H1 (cell line): ENCODE data around the gene PRDM15. TPM values are rescaled to one million over a fixed set of nuclear protein-coding genes. Genes with fewer than 3 reads are reported as not detected.

Experiments used
- CBX8 ChIP-seq: fragments of 300-800, 300-1000 bp; sonication (generic); IDR thresholded peaks from 2 replicates; pipeline ENCODE4 v1.7.1; 2016; ENCODE audit warnings: low read depth, low read length, borderline replicate concordance
- KDM4A ChIP-seq: IDR thresholded peaks from one replicate; pipeline ENCODE4 v1.7.1; 2012; ENCODE audit warnings: low read depth, mild to moderate bottlenecking, moderate library complexity, low read length, inconsistent platforms; ENCODE audit not compliant: severe bottlenecking
- SAP30 ChIP-seq: fragments of 300-600 bp; sonication (generic); IDR thresholded peaks from 2 replicates; pipeline ENCODE4 v1.7.1; 2012; ENCODE audit warnings: low read length, moderate library complexity, mild to moderate bottlenecking, inconsistent platforms; ENCODE audit not compliant: insufficient read depth, insufficient replicate concordance
- polyA plus RNA-seq, 7 experiments: library from polyadenylated mRNA; depleted of rRNA in 3 of 7; stranded (reverse) in 5 of 7; unstranded in 2 of 7; fragments of >200 nt in 5 of 7; fragments of 200-250 nt in 2 of 7; gene quantifications; 1 replicate in 5 of 7; 2 replicates in 1 of 7; 4 replicates in 1 of 7; pipeline versions ENCODE4 v1.2.1 to v1.2.3, GENCODE V29; 2011 to 2013; ENCODE audit warnings: missing spikeins in 2 of 7, mixed read lengths in 2 of 7
- total RNA-seq: library from RNA; stranded (reverse); fragmentation: NEBNext Ultra II Directional; extraction: Animal tissue kit (Norgen Biotek cat#: 25700); gene quantifications from 2 replicates; pipeline ENCODE4 v1.2.1, GENCODE V29; 2021
- TF ChIP-seq, protein P1 (sequence below): IDR thresholded peaks from 2 replicates; pipeline ENCODE4 v1.6.1; 2012; ENCODE audit warnings: inconsistent platforms

Gene PRDM15
- total and polyA plus RNA-seq, 2 of the 8 experiments (the other 6 are each of a cell fraction or from before 2014, with no cell fraction given) = 9.7 to 10.5 TPM

DNA sequence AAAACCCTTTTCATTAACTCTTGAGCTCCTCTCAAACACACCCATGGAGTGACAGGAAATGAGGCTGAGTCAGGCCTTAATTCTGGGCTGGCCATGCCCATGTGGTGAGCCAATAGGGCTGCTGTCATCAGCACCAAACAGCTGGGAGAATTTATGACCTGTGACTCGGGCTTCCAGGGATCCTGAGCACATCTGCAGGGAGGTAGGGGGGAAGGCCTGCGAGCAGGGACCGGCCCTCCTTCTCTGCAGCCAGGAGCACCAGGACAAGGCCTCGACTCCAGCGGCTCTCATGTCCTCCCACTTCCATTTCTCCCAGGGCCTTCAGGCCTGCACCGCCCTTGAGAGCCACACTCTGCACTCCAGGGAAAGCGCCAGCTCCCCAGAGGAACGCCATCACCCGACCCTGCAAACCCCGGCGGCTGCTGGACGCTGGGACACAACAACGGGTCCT is 126.9 kb downstream of the PRDM15 start (continued):
- TF ChIP-seq, protein P1, sequence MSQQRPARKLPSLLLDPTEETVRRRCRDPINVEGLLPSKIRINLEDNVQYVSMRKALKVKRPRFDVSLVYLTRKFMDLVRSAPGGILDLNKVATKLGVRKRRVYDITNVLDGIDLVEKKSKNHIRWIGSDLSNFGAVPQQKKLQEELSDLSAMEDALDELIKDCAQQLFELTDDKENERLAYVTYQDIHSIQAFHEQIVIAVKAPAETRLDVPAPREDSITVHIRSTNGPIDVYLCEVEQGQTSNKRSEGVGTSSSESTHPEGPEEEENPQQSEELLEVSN = no peak
- TF ChIP-seq CBX8 (no peak), KDM4A (no peak), SAP30 (no peak)
